NCI-H1092 treated with DMSO at 0.1 percent for 48 hours (cell line): ENCODE measurements around the gene NKAIN4.

Experiments
- DNase-seq: peaks from one replicate; lab custom pipeline; 2025; lab: John Stamatoyannopoulos, UW

The NKAIN4 gene

DNA sequence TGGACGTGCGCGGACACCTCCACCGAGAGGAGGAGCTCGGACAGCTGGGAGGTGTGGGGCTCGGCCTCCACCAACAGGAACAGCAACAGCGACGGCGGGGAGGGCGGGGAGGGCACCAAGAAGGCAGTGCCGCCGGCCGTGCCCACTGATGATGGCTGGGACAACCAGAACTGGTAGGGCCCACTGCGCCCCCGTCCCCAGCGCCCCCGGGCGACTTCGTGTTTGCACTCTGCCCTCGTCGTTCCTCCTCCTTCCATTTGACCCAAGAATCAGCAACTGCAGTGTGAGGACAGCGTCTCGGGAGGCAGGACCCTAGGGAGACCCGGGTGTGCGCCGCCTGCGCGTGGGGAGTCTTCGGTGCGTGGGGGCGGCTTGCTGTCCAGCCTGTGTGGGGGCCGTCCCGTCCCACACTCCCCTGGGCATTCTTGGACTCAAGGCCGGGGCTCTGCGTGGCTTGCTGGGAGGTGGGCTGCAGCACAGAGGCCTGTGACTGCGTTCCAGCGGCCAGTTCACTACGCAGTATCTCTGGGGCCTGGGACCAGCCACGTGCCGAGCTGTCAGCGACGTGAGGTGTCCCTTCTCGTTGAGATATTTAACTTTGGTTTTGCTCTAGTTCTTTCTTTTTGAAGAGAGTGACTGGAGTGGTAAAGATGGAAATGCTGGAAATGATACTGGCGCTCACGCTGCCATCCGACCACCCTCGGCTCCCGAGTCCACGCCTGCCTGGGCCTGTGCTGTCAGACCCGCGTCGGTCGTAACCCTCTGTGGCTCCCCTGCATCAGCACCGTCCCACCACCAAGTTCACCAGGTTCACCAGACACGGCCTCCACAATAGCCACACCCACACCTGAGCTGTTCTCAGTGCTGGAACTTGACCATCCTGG lies 33.7 kb upstream of the NKAIN4 start:
- no peak for DNase-seq

GRCh38 chr20:63286781-63287696 lies 32.8 kb upstream of the NKAIN4 start:
- DNase-seq = no peak

DNA sequence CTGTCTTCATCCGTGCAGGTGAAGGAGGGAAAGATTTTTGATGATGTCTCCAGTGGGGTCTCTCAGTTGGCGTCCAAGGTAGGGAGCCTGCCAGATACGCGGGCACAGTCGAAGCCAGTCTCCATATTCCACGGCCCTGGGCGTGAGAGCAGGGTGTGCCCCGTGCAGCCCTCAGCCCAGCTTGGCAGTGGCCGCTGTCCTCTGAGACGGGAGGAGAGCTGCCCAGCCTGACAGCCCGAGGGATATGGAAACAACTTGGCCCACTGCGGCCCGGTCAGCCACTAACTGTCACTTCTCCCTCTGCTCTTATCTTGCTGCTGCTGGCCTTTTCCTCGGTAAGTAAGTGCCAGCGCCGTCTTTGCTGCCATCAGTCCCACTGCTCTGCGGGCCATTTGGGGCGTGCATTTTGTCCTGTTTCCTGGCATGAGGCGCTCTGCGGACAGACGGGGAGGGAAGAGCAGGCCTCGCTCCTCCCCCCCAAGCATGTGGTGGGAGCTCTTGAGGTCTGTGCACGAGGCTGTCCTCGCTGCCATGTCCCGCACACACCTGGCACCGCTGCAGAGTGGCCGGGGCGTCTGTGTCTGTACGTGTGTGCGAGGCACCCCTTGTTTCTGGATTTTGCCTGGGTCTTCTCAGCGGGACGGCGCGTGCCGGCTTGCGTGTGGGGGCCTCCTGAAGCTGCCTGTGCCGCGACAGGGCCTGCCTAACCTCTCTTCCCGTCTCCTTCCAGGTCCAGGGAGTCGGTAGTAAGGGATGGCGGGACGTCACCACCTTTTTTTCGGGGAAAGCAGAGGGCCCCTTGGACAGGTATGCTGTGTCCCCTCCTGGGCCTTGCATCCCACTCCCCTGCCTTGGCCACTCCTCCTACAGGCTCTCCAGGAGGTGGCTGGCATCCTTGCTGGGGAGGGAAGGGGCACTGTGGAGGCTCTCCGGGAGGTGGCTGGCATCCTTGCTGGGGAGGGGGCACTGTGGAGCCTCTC lies 31.7 kb upstream of the NKAIN4 start:
- no peak for DNase-seq

GRCh38 chr20:63284981-63285524 lies 30.8 kb upstream of the NKAIN4 start:
- no peak for DNase-seq

GRCh38 chr20:63284544-63284949 lies 30.3 kb upstream of the NKAIN4 start:
- DNase-seq = no peak

DNA sequence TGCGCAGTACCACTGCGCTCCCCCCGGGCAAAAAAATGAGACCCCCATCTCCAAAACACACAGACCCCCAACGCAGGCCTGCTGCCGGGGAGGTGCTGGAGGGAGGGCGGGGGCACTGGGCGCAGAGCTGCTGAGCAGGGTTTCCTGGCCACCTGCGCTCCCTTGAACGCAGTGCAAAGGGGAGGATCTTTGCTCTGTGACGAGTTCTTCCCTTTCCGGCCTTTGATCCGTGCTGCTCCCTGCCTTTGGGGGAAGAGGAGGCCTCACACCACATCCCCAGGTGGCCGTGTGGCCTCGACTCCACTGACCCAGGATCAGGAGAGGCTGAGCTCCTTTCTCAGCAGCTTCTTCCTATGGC lies 29.8 kb upstream of the NKAIN4 start:
- no peak for DNase-seq

- no peak for DNase-seq
These were observed 29.3 kb upstream of the NKAIN4 start for GRCh38 chr20:63283397-63284082.

DNA sequence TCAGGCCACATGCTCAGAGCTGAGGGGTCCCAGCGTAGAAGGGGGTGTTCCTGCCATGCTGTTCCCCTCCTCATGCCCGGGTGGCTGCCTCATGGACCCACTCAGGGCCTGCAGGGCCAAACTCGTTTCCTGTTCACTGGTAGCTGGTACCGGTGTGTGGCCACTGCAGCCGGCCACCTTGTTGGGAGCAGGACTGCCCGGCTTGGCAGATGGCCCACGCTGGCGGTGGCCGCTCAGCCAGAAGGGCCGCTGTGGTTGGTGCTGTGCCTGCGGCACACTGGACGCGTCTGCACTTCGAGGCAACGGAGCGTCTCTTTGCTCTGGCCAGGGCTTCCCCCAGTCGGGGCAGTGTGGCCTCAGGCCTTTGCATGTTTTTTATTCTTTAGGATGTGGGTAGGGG lies 28.7 kb upstream of the NKAIN4 start:
- DNase-seq = no peak

GRCh38 chr20:63281742-63282665 lies 27.7 kb upstream of the NKAIN4 start:
- DNase-seq = no peak

DNA sequence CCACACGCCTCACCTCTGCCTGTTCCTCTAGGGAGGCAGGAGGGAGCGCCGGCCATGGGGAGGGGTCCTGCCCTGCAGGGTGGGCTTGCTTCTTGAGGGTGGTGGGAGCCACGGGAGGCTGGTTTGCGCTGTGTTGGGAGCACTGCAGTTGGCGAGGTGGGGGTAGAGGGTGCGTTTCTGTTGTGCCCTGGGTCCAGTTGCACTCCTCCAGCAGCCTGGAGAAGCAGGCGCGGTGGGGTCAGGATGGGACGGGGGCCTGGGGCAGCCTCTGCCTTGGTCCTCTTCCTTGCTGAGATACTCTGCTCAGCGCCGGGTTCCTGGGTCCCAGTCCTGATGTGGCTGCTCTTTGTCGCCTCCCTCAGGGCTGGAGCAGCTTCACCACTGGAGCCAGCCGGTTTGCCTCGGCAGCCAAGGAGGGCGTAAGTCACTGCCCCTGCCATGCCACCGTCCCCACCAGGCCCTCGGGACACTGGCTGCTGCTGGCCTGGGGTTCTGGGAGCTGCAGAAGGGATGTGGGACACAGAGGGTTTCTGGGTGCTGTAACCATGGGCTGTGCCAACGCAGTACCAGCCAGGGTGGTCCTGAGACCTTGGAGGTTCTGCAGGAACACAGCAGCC lies 26.8 kb upstream of the NKAIN4 start:
- DNase-seq = no peak

GRCh38 chr20:63280371-63280770 lies 26.1 kb upstream of the NKAIN4 start:
- no peak for DNase-seq

DNA sequence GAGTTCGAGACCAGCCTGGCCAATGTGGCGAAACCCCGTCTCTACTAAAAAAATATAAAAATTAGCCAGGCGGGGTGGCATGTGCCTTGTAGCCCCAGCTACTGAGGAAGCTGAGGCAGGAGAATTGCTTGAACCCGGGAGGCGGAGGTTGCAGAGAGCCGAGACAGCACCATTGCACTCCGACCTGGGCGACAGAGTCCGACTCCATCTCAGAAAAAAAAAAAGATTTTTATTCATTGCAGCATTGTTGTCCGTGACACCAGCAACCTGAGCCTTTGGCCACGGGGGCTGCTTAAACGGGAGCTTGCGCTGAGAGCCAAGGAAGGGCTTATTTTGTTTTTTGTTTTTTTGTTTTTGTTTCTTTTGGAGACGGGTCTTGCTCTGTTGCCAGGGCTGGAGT lies 25.7 kb upstream of the NKAIN4 start:
- no peak for DNase-seq

- no peak for DNase-seq
These were observed 24.4 kb upstream of the NKAIN4 start for GRCh38 chr20:63278661-63279060.

- no peak for DNase-seq
These were observed 23.4 kb upstream of the NKAIN4 start for GRCh38 chr20:63277466-63278272.

GRCh38 chr20:63276956-63277355 lies 22.7 kb upstream of the NKAIN4 start:
- DNase-seq = no peak

DNA sequence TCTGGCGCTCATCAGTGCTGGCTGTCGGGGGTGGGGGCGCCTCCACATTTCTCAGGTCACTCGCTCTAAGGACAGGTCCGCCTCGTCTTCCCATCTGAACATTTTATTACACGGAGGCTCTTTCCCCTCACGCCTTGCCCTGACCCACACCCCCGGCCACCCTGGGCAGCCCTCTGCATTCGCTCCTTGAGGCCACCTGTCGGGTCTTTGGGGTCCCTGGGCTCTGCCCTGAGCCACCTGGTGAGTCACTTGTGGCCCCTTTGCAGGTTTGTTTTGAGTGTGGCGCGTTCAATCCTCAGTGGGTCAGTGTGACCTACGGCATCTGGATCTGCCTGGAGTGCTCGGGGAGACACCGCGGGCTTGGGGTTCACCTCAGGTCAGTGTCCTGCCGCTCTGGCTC lies 21.6 kb upstream of the NKAIN4 start:
- DNase-seq = no peak

- no peak for DNase-seq
These were observed 20.3 kb upstream of the NKAIN4 start for GRCh38 chr20:63274381-63275228.
